GM12891 (cell line): Measurements from ENCODE around the gene IFI30.

Source experiments
- POLR2A ChIP-seq: IDR thresholded peaks from 2 replicates; pipeline ENCODE4 v1.6.1; 2011; ENCODE audit warnings: low read depth, low read length, control low read depth
- POLR2AphosphoS5 ChIP-seq: IDR thresholded peaks from 2 replicates; pipeline ENCODE4 v1.6.1; 2011; ENCODE audit warnings: low read depth, low read length, control low read depth
- SPI1 ChIP-seq: IDR thresholded peaks from 2 replicates; pipeline ENCODE4 v1.6.1; 2011; ENCODE audit warnings: low read depth, low read length, control low read depth
- TAF1 ChIP-seq: IDR thresholded peaks from 2 replicates; pipeline ENCODE4 v1.6.1; 2011; ENCODE audit warnings: low read depth, low read length, control low read depth

GRCh38 chr19:18170714-18171255 is 2.8 kb upstream of the IFI30 start:
- TF ChIP-seq POLR2A, result no peak
- no peak for TF ChIP-seq POLR2AphosphoS5
- TF ChIP-seq TAF1, result no peak
- no peak for TF ChIP-seq SPI1
